Fibroblast of lung (primary cell): Measurements from ENCODE around the gene PDZD2. TPM values are rescaled to one million over a fixed set of nuclear protein-coding genes. Genes with fewer than 3 reads are reported as not detected.
A peak's percentile ranks its signal among the peaks of the same experiment; 100 is the strongest.

Experiments
- DNase-seq, 2 donors: peaks; one replicate each; pipeline versions ENCODE4 v3.0.0 to v3.0.0-alpha.2; 2010; ENCODE audit warnings: low read depth in 2 of 2
- H2AFZ ChIP-seq: 2 replicates; pipeline ENCODE4 v1.5.1; 2012; ENCODE audit warnings: low read length, control low read depth, inconsistent platforms
- H3K27ac ChIP-seq: 2 replicates; pipeline ENCODE4 v1.5.1; 2011; ENCODE audit warnings: low read length, control low read depth; ENCODE audit not compliant: insufficient read depth
- H3K27me3 ChIP-seq: 2 replicates; pipeline ENCODE4 v1.5.1; 2011; ENCODE audit warnings: mild to moderate bottlenecking, low read length; ENCODE audit not compliant: control insufficient read depth, insufficient read depth
- H3K36me3 ChIP-seq: 2 replicates; pipeline ENCODE4 v1.5.1; 2011; ENCODE audit warnings: low read length; ENCODE audit not compliant: control insufficient read depth, insufficient read depth
- H3K4me1 ChIP-seq: 2 replicates; pipeline ENCODE4 v1.5.1; 2011; ENCODE audit warnings: low read length; ENCODE audit not compliant: control insufficient read depth, insufficient read depth; ENCODE audit errors: extremely low read depth
- H3K4me2 ChIP-seq: 2 replicates; pipeline ENCODE4 v1.5.1; 2011; ENCODE audit warnings: low read length, control low read depth; ENCODE audit not compliant: insufficient read depth; ENCODE audit errors: extremely low read depth
- H3K4me3 ChIP-seq, 4 experiments: fragments of 200-600 bp in 1 of 4; sonication (generic) in 1 of 4; replicated peaks in 1 of 4; 2 replicates each; pipeline ENCODE4 v1.5.1; 2011 to 2016; ENCODE audit warnings: low read length in 4 of 4, low read depth in 3 of 4, mild to moderate bottlenecking in 3 of 4, control low read depth in 2 of 4, inconsistent platforms in 1 of 4, mixed read lengths in 1 of 4; ENCODE audit not compliant: insufficient read depth in 1 of 4; ENCODE audit errors: control extremely low read depth in 1 of 4
- H3K79me2 ChIP-seq: 2 replicates; pipeline ENCODE4 v1.5.1; 2012; ENCODE audit warnings: mild to moderate bottlenecking, low read length, inconsistent platforms; ENCODE audit not compliant: control insufficient read depth, insufficient read depth
- H3K9ac ChIP-seq: 2 replicates; pipeline ENCODE4 v1.5.1; 2011; ENCODE audit warnings: mild to moderate bottlenecking, low read length, control low read depth; ENCODE audit not compliant: insufficient read depth
- H3K9me3 ChIP-seq: 2 replicates; pipeline ENCODE4 v1.5.1; 2012; ENCODE audit warnings: low read depth, low read length; ENCODE audit not compliant: control insufficient read depth, insufficient read depth
- H4K20me1 ChIP-seq: 2 replicates; pipeline ENCODE4 v1.5.1; 2011; ENCODE audit warnings: low read length; ENCODE audit not compliant: control insufficient read depth, insufficient read depth; ENCODE audit errors: extremely low read depth
- CTCF ChIP-seq, 2 donors: IDR thresholded peaks in 1 of 2; conservative IDR thresholded peaks in 1 of 2; 1 replicate in 1 of 2; 2 replicates in 1 of 2; pipeline ENCODE4 v1.5.1; 2011 to 2012; ENCODE audit warnings: low read length in 2 of 2, control low read depth in 1 of 2, inconsistent platforms in 1 of 2, low read depth in 1 of 2, mild to moderate bottlenecking in 1 of 2
- EZH2 ChIP-seq: IDR thresholded peaks from 2 replicates; pipeline ENCODE4 v1.5.1; 2012; ENCODE audit warnings: low read length, control low read depth, mild to moderate bottlenecking; ENCODE audit errors: missing control alignments
- polyA minus RNA-seq: library from RNA; depleted of rRNA, polyadenylated mRNA; stranded (reverse); fragments of >200 nt; gene quantifications from 2 replicates; pipeline ENCODE4 v1.2.3, GENCODE V29; 2011; ENCODE audit warnings: low replicate concordance
- polyA plus RNA-seq, 2 donors: library from polyadenylated mRNA; depleted of rRNA in 1 of 2; stranded (reverse) in 1 of 2; unstranded in 1 of 2; fragments of >200 nt; gene quantifications; 2 replicates each; pipeline ENCODE4 v1.2.1, GENCODE V29; 2011 to 2012; ENCODE audit warnings: missing spikeins in 1 of 2
- total RNA-seq: library from RNA; depleted of rRNA; stranded (reverse); fragments of >200 nt; gene quantifications from 2 replicates; pipeline ENCODE4 v1.2.1, GENCODE V29; 2014

Gene PDZD2
- total RNA-seq (under 0.01 and 0.33 TPM in 2 replicates), polyA plus RNA-seq (0.29 and 0.40 TPM in 2 replicates), polyA minus RNA-seq (0.39 and 1.8 TPM in 2 replicates)
- 0.37 and 0.51 TPM in 2 replicates for polyA plus RNA-seq (2012)

- Histone ChIP-seq H2AFZ (peak within 1 kb of the TSS; percentile 69), H3K4me1 (no peaks in the 10 kb centered on the region), H3K27ac (no peak within 1 kb of the TSS), H3K36me3 (no peaks in the 10 kb centered on the region), H3K4me3 (peak within 1 kb of the TSS; percentile 48 to 68 (median 60)), H4K20me1 (no peaks in the 10 kb centered on the region), H3K9me3 (no peaks in the 10 kb centered on the region), H3K4me2 (peak within 1 kb of the TSS; percentile 92), H3K9ac (peak within 1 kb of the TSS; percentile 26), H3K79me2 (no peaks in the 10 kb centered on the region), H3K27me3 (peaks cover 15% of the 10 kb centered on the region)
- DNase-seq, result peak; percentile 47 to 66
- TF ChIP-seq CTCF (conservative IDR thresholded peaks at IDR 0.05 in 1 of 2, IDR thresholded peaks at IDR 0.05 in 1 of 2; ENCODE audit: low read depth in 1 of 2, low read length in 2 of 2) (peak; percentile 30 to 47), EZH2 (no peak)
Measured at GRCh38 chr5:31638748-31639418, at the start of gene PDZD2. TSS of gene PDZD2 (plus strand) at chr5:31639131.

GRCh38 chr5:31593665-31594064, 45.3 kb upstream of the PDZD2 start:
- Histone ChIP-seq H3K27me3 (no peaks in the 10 kb centered on the region), H3K4me2 (no peak overlapping the region), H3K27ac (no peak overlapping the region), H3K36me3 (no peaks in the 10 kb centered on the region), H3K9ac (no peak overlapping the region), H2AFZ (no peak overlapping the region), H3K4me3 (no peak overlapping the region), H3K9me3 (no peaks in the 10 kb centered on the region), H4K20me1 (no peaks in the 10 kb centered on the region), H3K4me1 (no peaks in the 10 kb centered on the region), H3K79me2 (no peaks in the 10 kb centered on the region)
- TF ChIP-seq EZH2 (no peak), CTCF (conservative IDR thresholded peaks at IDR 0.05 in 1 of 2, IDR thresholded peaks at IDR 0.05 in 1 of 2; ENCODE audit: low read depth in 1 of 2, low read length in 2 of 2) (no peak)
- DNase-seq, result no peak

- no peak overlapping the region for H3K9ac ChIP-seq
- H3K27me3 ChIP-seq, result peaks cover 3% of the 10 kb centered on the region
- H3K79me2 ChIP-seq, result no peaks in the 10 kb centered on the region
- H3K4me2 ChIP-seq, result no peak overlapping the region
- no peak overlapping the region for H3K4me3 ChIP-seq
- no peaks in the 10 kb centered on the region for H3K4me1 ChIP-seq
- no peak overlapping the region for H3K27ac ChIP-seq
- DNase-seq, result no peak
- H2AFZ ChIP-seq, result no peak overlapping the region
- H3K36me3 ChIP-seq, result no peaks in the 10 kb centered on the region
- H3K9me3 ChIP-seq, result no peaks in the 10 kb centered on the region
- TF ChIP-seq EZH2 (no peak), CTCF (conservative IDR thresholded peaks at IDR 0.05 in 1 of 2, IDR thresholded peaks at IDR 0.05 in 1 of 2; ENCODE audit: low read depth in 1 of 2, low read length in 2 of 2) (no peak)
- H4K20me1 ChIP-seq, result no peaks in the 10 kb centered on the region
Measured at GRCh38 chr5:31596354-31596753, 42.6 kb upstream of the PDZD2 start.
